Glutamatergic neuron (in vitro differentiated cells): ENCODE measurements around the gene MICU1. TPM values are rescaled to one million over a fixed set of nuclear protein-coding genes. Genes with fewer than 3 reads are reported as not detected.
A peak's percentile ranks its signal among the peaks of the same experiment; 100 is the strongest.

Source experiments
- DNase-seq: peaks from one replicate; pipeline ENCODE4 v3.0.0; 2022
- H3K27ac Mint-ChIP-seq: one replicate; pipeline ENCODE4 v1.8.0; 2020; ENCODE audit warnings: mild to moderate bottlenecking, mixed read lengths, inconsistent platforms; ENCODE audit not compliant: unreplicated experiment
- H3K27me3 Mint-ChIP-seq: one replicate; pipeline ENCODE4 v1.8.0; 2020; ENCODE audit warnings: mild to moderate bottlenecking, moderate library complexity, mixed read lengths, inconsistent platforms; ENCODE audit not compliant: unreplicated experiment
- H3K36me3 Mint-ChIP-seq: one replicate; pipeline ENCODE4 v1.8.0; 2020; ENCODE audit warnings: mild to moderate bottlenecking, mixed read lengths, inconsistent platforms; ENCODE audit not compliant: unreplicated experiment
- H3K4me1 Mint-ChIP-seq: one replicate; pipeline ENCODE4 v1.8.0; 2020; ENCODE audit warnings: mild to moderate bottlenecking, low read depth, mixed read lengths, inconsistent platforms; ENCODE audit not compliant: unreplicated experiment
- H3K4me3 Mint-ChIP-seq: one replicate; pipeline ENCODE4 v1.8.0; 2020; ENCODE audit warnings: mild to moderate bottlenecking, mixed read lengths, inconsistent platforms; ENCODE audit not compliant: unreplicated experiment
- H3K9me3 Mint-ChIP-seq: one replicate; pipeline ENCODE4 v1.8.0; 2020; ENCODE audit warnings: mild to moderate bottlenecking, moderate library complexity, mixed read lengths, inconsistent platforms; ENCODE audit not compliant: unreplicated experiment
- CTCF ChIP-seq: fragments of 200-600 bp; sonication (generic); IDR thresholded peaks from one replicate; pipeline ENCODE4 v1.5.0; 2021; ENCODE audit not compliant: partially characterized antibody, unreplicated experiment
- total RNA-seq: library from RNA; stranded (reverse); fragmentation: NEBNext Ultra II Directional; extraction: Animal tissue kit (Norgen Biotek cat#: 25700); gene quantifications from one replicate; pipeline ENCODE4 v1.2.1, GENCODE V29; 2021; ENCODE audit not compliant: unreplicated experiment

MICU1 gene
- total RNA-seq, 1 donor from 2014 or later: 33.5 TPM

GRCh38 chr10:72588266-72588665 is 37.6 kb downstream of the MICU1 start:
- Mint-ChIP-seq H3K27ac (no peak overlapping the region), H3K27me3 (no peaks in the 10 kb centered on the region), H3K4me3 (no peak overlapping the region), H3K9me3 (no peaks in the 10 kb centered on the region), H3K36me3 (peaks cover 4% of the 10 kb centered on the region), H3K4me1 (peaks cover 3% of the 10 kb centered on the region)
- DNase-seq: no peak
- no peak for TF ChIP-seq CTCF

- TF ChIP-seq CTCF: no peak
- H3K9me3 Mint-ChIP-seq: no peaks in the 10 kb centered on the region
- no peaks in the 10 kb centered on the region for H3K27me3 Mint-ChIP-seq
- DNase-seq: no peak
- no peak overlapping the region for H3K27ac Mint-ChIP-seq
- H3K4me1 Mint-ChIP-seq: peaks cover 3% of the 10 kb centered on the region
- peaks cover 4% of the 10 kb centered on the region for H3K36me3 Mint-ChIP-seq
- no peak overlapping the region for H3K4me3 Mint-ChIP-seq
Observed at GRCh38 chr10:72587568-72587967, 38.3 kb downstream of the MICU1 start.

- H3K9me3 Mint-ChIP-seq: no peaks in the 10 kb centered on the region
- H3K4me1 Mint-ChIP-seq: no peaks in the 10 kb centered on the region
- H3K27ac Mint-ChIP-seq: no peak overlapping the region
- H3K4me3 Mint-ChIP-seq: no peak overlapping the region
- H3K27me3 Mint-ChIP-seq: no peaks in the 10 kb centered on the region
- DNase-seq: no peak
- no peaks in the 10 kb centered on the region for H3K36me3 Mint-ChIP-seq
- TF ChIP-seq CTCF: no peak
Observed at GRCh38 chr10:72574636-72575035, 51.2 kb downstream of the MICU1 start.

- H3K36me3 Mint-ChIP-seq: no peaks in the 10 kb centered on the region
- no peaks in the 10 kb centered on the region for H3K4me1 Mint-ChIP-seq
- DNase-seq: no peak
- no peak overlapping the region for H3K27ac Mint-ChIP-seq
- H3K9me3 Mint-ChIP-seq: no peaks in the 10 kb centered on the region
- no peak for TF ChIP-seq CTCF
- no peaks in the 10 kb centered on the region for H3K27me3 Mint-ChIP-seq
- H3K4me3 Mint-ChIP-seq: no peak overlapping the region
Observed at GRCh38 chr10:72573079-72573478, 52.8 kb downstream of the MICU1 start.

- no peak for DNase-seq
- Mint-ChIP-seq H3K4me1 (no peaks in the 10 kb centered on the region), H3K27ac (no peak overlapping the region), H3K4me3 (no peak overlapping the region), H3K9me3 (no peaks in the 10 kb centered on the region), H3K36me3 (no peaks in the 10 kb centered on the region), H3K27me3 (no peaks in the 10 kb centered on the region)
- peak; percentile 69 for TF ChIP-seq CTCF
Observed at GRCh38 chr10:72567889-72568640, 57.8 kb downstream of the MICU1 start.
